Measurements from ENCODE around the gene BMS1.

- TF ChIP-seq CTCF (IDR thresholded peaks at IDR 0.05; ENCODE audit: low read depth, low read length) (no peak), MYC (IDR thresholded peaks at IDR 0.05; ENCODE audit: low read depth, low read length) (no peak)
Measured at GRCh38 chr10:42812028-42812427, 29.4 kb downstream of the BMS1 start.
